ENCODE results near the gene TNF.
A peak's percentile ranks its signal among the peaks of the same experiment; 100 is the strongest.

TNF gene

GRCh38 chr6:31621991-31622390 is 46.6 kb downstream of the TNF start:
- peaks cover 22% of the 10 kb centered on the region for H3K4me1 ChIP-seq (ENCODE audit: control insufficient read depth, low read length)
- H3K36me3 ChIP-seq (ENCODE audit: control insufficient read depth, low read length) = peaks cover 63% of the 10 kb centered on the region
- H4K20me1 ChIP-seq (ENCODE audit: control insufficient read depth, insufficient read depth, low read depth, low read length) = peaks cover 14% of the 10 kb centered on the region
- H3K9me3 ChIP-seq (ENCODE audit: control insufficient read depth, insufficient read depth, low read length) = no peaks in the 10 kb centered on the region
- TF ChIP-seq CTCF (IDR thresholded peaks at IDR 0.05; ENCODE audit: low read depth, low read length, poor library complexity, severe bottlenecking) (no peak), EZH2phosphoT487 (IDR thresholded peaks at IDR 0.05; ENCODE audit: borderline replicate concordance, low read length) (no peak)
- H3K4me3 ChIP-seq (ENCODE audit: low read length) = peak overlapping the region; percentile 93
- H3K9me2 ChIP-seq (replicated peaks; ENCODE audit: control insufficient read depth, low read length) = no peaks in the 10 kb centered on the region
- no peaks in the 10 kb centered on the region for H3K27me3 ChIP-seq (ENCODE audit: control insufficient read depth, low read length)
- peak overlapping the region; percentile 90 for H3K4me2 ChIP-seq (ENCODE audit: low read length)
- H3F3A ChIP-seq (ENCODE audit: control insufficient read depth, insufficient read depth) = peaks cover 11% of the 10 kb centered on the region
- peak overlapping the region; percentile 78; the same call in 1 of the 2 replicates for H3K27ac ChIP-seq (ENCODE audit: low read depth, low read length)
- H3K79me2 ChIP-seq (ENCODE audit: control insufficient read depth, low read length) = peaks cover 58% of the 10 kb centered on the region

- H3K27ac ChIP-seq (ENCODE audit: low read depth, low read length) = no peak overlapping the region
- peak overlapping the region; percentile 93 for H3K4me3 ChIP-seq (ENCODE audit: low read length)
- peak overlapping the region; percentile 90 for H3K4me2 ChIP-seq (ENCODE audit: low read length)
- H3K9me2 ChIP-seq (replicated peaks; ENCODE audit: control insufficient read depth, low read length) = no peaks in the 10 kb centered on the region
- TF ChIP-seq EZH2phosphoT487 (IDR thresholded peaks at IDR 0.05; ENCODE audit: borderline replicate concordance, low read length) = no peak
- TF ChIP-seq CTCF (IDR thresholded peaks at IDR 0.05; ENCODE audit: low read depth, low read length, poor library complexity, severe bottlenecking) = no peak
- H3K79me2 ChIP-seq (ENCODE audit: control insufficient read depth, low read length) = peaks cover 64% of the 10 kb centered on the region
- H4K20me1 ChIP-seq (ENCODE audit: control insufficient read depth, insufficient read depth, low read depth, low read length) = peaks cover 14% of the 10 kb centered on the region
- peaks cover 20% of the 10 kb centered on the region for H3K4me1 ChIP-seq (ENCODE audit: control insufficient read depth, low read length)
- H3K36me3 ChIP-seq (ENCODE audit: control insufficient read depth, low read length) = peaks cover 70% of the 10 kb centered on the region
- no peaks in the 10 kb centered on the region for H3K9me3 ChIP-seq (ENCODE audit: control insufficient read depth, insufficient read depth, low read length)
- peaks cover 8% of the 10 kb centered on the region for H3F3A ChIP-seq (ENCODE audit: control insufficient read depth, insufficient read depth)
- H3K27me3 ChIP-seq (ENCODE audit: control insufficient read depth, low read length) = no peaks in the 10 kb centered on the region
These were observed 47.3 kb downstream of the TNF start for GRCh38 chr6:31622684-31623091.

GRCh38 chr6:31624070-31624469 is 48.7 kb downstream of the TNF start:
- peaks cover 20% of the 10 kb centered on the region for H3K4me1 ChIP-seq (ENCODE audit: control insufficient read depth, low read length)
- peaks cover 84% of the 10 kb centered on the region for H3K36me3 ChIP-seq (ENCODE audit: control insufficient read depth, low read length)
- no peaks in the 10 kb centered on the region for H3K9me3 ChIP-seq (ENCODE audit: control insufficient read depth, insufficient read depth, low read length)
- no peak overlapping the region for H3K4me3 ChIP-seq (ENCODE audit: low read length)
- H4K20me1 ChIP-seq (ENCODE audit: control insufficient read depth, insufficient read depth, low read depth, low read length) = peaks cover 14% of the 10 kb centered on the region
- peaks cover 4% of the 10 kb centered on the region for H3F3A ChIP-seq (ENCODE audit: control insufficient read depth, insufficient read depth)
- no peaks in the 10 kb centered on the region for H3K27me3 ChIP-seq (ENCODE audit: control insufficient read depth, low read length)
- H3K9me2 ChIP-seq (replicated peaks; ENCODE audit: control insufficient read depth, low read length) = no peaks in the 10 kb centered on the region
- H3K27ac ChIP-seq (ENCODE audit: low read depth, low read length) = no peak overlapping the region
- H3K79me2 ChIP-seq (ENCODE audit: control insufficient read depth, low read length) = peaks cover 75% of the 10 kb centered on the region
- no peak overlapping the region for H3K4me2 ChIP-seq (ENCODE audit: low read length)
- no peak for TF ChIP-seq EZH2phosphoT487 (IDR thresholded peaks at IDR 0.05; ENCODE audit: borderline replicate concordance, low read length)
- TF ChIP-seq CTCF (IDR thresholded peaks at IDR 0.05; ENCODE audit: low read depth, low read length, poor library complexity, severe bottlenecking) = no peak
